Retinal pigment epithelial cell (primary cell): ENCODE measurements around the gene SLC47A1.

ENCODE experiments used
- DNase-seq: peaks from one replicate; pipeline ENCODE4 v3.0.0-alpha.2; 2010; ENCODE audit warnings: low read depth
- H3K4me3 ChIP-seq: 2 replicates; pipeline ENCODE4 v1.5.1; 2011; ENCODE audit warnings: mild to moderate bottlenecking, low read length, control low read depth, moderate library complexity
- TF ChIP-seq, protein P1 (sequence below): conservative IDR thresholded peaks from 2 replicates; pipeline ENCODE4 v1.5.1; 2011; ENCODE audit warnings: low read depth, low read length, control low read depth, inconsistent platforms

Gene SLC47A1

DNA sequence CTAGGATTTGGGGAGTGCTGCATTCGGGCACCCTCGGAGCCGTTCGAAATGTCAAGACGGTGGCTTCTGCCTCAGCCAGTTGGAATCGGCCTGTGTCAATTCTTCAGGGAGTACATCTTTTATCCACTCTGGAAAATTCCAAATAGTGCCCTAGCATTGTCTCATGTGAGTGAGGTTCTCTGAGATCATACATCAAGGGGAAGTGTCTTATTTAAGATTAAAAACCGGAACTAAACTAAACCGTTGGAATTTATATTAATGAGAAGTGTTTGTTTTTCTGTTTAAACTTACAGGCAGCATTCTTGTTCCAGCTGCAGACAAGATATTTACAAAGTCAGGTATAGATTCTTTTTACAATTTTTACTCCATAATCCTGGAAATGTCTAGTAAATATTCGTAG lies 56.8 kb downstream of the SLC47A1 start:
- TF ChIP-seq, protein P1, sequence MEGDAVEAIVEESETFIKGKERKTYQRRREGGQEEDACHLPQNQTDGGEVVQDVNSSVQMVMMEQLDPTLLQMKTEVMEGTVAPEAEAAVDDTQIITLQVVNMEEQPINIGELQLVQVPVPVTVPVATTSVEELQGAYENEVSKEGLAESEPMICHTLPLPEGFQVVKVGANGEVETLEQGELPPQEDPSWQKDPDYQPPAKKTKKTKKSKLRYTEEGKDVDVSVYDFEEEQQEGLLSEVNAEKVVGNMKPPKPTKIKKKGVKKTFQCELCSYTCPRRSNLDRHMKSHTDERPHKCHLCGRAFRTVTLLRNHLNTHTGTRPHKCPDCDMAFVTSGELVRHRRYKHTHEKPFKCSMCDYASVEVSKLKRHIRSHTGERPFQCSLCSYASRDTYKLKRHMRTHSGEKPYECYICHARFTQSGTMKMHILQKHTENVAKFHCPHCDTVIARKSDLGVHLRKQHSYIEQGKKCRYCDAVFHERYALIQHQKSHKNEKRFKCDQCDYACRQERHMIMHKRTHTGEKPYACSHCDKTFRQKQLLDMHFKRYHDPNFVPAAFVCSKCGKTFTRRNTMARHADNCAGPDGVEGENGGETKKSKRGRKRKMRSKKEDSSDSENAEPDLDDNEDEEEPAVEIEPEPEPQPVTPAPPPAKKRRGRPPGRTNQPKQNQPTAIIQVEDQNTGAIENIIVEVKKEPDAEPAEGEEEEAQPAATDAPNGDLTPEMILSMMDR = no peak
- H3K4me3 ChIP-seq = no peak overlapping the region
- DNase-seq = no peak

DNA sequence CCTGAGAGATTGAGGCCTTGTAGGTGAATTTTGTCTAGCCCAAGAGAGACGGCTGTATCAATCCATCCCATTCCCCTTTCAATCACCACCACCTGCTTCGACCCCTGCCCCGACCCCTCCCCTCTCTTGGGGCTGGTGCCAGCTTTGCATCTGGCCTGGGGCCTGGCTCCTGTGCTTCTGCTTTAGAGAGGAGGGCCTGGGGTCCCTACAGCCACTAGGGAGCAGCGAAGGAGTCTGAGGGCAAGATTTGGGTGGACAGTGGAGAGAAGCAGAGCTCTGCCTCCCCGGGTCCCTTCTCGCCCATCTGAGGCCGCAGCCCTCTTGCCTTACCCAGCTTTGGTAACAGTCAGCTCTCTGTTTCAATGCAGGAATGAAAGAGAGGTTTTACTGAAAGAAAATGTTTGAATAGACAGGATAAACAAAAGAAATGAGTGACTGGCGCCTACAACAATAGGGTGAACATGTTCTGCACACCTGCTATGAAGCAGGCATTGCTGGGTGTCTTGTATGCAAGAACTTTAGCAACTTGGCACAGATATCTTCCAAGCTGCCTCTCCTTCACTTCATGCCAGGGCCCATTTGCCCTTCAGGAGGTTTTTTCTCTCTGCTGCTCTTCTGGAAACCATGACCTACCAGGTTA lies 57.4 kb downstream of the SLC47A1 start:
- TF ChIP-seq, protein P1 = no peak
- no peak overlapping the region for H3K4me3 ChIP-seq
- no peak for DNase-seq

DNA sequence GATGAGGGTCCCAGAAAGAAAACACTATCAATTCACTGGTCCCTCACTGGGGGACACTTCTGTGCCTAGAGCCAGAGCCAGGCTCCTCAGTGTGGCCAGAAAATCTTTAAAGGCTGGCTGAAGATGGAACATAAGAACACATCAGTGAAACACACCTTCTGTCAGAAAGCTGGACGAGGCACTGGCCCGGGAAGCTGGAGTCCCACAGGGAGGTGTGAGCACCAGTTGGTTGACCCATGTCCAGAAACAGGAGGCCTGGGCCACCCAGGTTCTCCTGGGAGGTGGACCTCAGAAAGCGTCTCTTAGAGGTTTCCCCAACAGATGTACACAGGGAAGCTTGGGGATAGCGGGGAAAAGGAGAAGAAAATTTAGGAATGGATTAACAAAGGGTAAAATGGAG lies 58.7 kb downstream of the SLC47A1 start:
- no peak for DNase-seq
- H3K4me3 ChIP-seq = no peak overlapping the region
- TF ChIP-seq, protein P1 = no peak

DNA sequence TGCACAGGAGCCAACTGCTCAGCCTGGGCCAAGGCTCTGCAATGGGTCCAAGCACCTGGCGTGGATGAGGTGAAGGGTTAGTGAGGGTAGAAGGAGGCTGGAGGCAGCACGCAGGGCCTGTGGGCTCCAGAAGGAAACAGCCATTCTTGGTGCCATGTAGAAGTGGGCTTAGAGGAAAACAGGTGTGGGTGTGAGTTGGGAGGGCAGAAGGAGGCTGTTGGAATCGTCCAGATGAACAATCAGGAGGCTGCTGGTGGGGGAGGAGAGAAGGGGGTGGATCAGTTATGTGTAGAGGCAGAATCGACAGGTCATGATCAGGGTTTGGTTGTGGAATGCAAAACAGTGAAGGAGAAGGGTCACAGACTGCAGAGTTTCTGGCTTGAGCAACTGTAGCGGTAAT lies 63.2 kb downstream of the SLC47A1 start:
- DNase-seq = no peak
- TF ChIP-seq, protein P1 = no peak
- no peak overlapping the region for H3K4me3 ChIP-seq

DNA sequence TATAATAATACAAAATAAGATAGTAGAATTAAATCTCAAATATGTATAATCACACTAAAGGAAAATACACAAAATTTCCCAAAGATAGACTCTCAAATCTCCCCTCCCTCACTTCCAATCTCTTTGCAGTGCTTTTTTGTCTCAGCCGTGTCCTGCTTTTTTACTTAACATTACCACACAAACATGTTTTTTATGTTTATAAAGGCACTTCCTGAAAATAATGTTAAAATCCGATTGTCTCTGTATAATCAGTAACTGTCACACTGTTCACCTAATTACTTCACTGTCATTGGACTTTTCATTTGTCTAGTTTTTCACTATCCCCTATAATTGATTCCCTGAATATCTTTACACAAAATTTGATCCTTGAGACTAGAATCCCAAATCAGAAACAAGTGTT lies 76.7 kb downstream of the SLC47A1 start:
- no peak for DNase-seq
- H3K4me3 ChIP-seq = no peak overlapping the region
- TF ChIP-seq, protein P1 = no peak

DNA sequence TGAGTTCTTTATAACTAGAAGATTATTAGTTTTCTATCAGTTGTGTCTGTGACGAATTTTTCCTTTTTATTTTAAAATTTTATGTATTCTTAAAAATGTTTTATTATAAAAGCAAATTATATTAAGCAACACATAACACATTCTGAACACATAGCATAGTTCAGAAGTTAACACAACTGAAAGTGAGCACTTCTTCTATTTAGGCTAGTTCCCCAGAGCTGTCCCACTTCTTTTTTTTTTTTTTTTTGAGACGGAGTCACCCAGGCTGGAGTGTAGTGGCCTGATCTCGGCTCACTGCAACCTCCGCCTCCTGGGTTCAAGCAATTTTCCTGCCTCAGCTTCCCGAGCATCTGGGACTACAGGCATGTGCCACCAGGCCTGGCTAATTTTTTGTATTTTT lies 77.2 kb downstream of the SLC47A1 start:
- TF ChIP-seq, protein P1 = no peak
- no peak overlapping the region for H3K4me3 ChIP-seq
- no peak for DNase-seq

DNA sequence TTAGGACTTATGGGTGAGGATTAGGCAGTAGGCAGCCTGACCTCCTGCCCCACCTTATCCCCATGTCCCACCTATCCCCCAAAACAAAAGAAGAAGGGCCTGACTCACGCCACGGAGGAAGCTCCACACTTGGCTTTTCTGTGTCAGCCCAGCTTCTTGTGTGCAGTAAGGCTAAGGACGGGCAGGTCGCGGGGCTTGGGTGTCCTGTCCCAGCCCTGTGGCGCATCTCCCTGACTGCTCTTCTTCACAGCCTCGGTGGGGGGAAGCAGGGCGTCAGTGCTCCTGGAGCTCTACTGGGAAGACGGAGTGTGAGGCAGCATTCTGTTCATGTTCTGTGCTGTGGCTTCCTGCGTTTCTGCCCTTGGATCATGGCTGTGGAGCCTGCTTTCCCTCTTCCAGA lies 80.3 kb downstream of the SLC47A1 start:
- no peak for DNase-seq
- TF ChIP-seq, protein P1 = no peak
- H3K4me3 ChIP-seq = no peak overlapping the region
